Ramos (cell line): ENCODE results near the gene DNAAF6.
"Not testable (repeated sequence)": the region's sequence is repeated elsewhere in the genome, so short reads cannot be mapped to it uniquely, and the experiment has no call there.

Source experiments
- in situ Hi-C: fragments of 300-500 bp; cut with MboI; formaldehyde crosslinking; loops from one replicate; pipeline ENCODE4 v1.14.3; 2022; ENCODE audit warnings: low sequenced_read_pairs; ENCODE audit not compliant: unreplicated experiment

DNAAF6 gene

GRCh38 chrX:107205770-107206696, at the start of gene DNAAF6, which contains the start of gene NUP62CL:
TSS of gene DNAAF6 (plus strand) at chrX:107206611. CDS start at chrX:107212876, 6,265 bp downstream.
TSS of gene NUP62CL (minus strand) at chrX:107206433. CDS start at chrX:107175146, 31,287 bp downstream.
- in situ Hi-C loops, result no loop called here

GRCh38 chrX:107157618-107158017, 48.8 kb upstream of the DNAAF6 start:
- in situ Hi-C loops, result not testable (repeated sequence)

GRCh38 chrX:107167163-107167921, 39.1 kb upstream of the DNAAF6 start:
- in situ Hi-C loops, result no loop called here

- in situ Hi-C loops, result no loop called here
These were observed 38.2 kb upstream of the DNAAF6 start for GRCh38 chrX:107168257-107168656.

- in situ Hi-C loops, result no loop called here
These were observed 37.7 kb upstream of the DNAAF6 start for GRCh38 chrX:107168712-107169111.

- in situ Hi-C loops, result no loop called here
These were observed 34.9 kb upstream of the DNAAF6 start for GRCh38 chrX:107171369-107172102.

GRCh38 chrX:107197319-107197718, 9.1 kb upstream of the DNAAF6 start:
- in situ Hi-C loops, result no loop called here

- in situ Hi-C loops, result not testable (repeated sequence)
These were observed 8.3 kb upstream of the DNAAF6 start for GRCh38 chrX:107198074-107198473.

- in situ Hi-C loops, result no loop called here
These were observed 6.9 kb upstream of the DNAAF6 start for GRCh38 chrX:107199491-107199890.

GRCh38 chrX:107204068-107204605, 2.3 kb upstream of the DNAAF6 start:
- in situ Hi-C loops, result no loop called here

GRCh38 chrX:107206697-107207065, 270 bp downstream of the DNAAF6 start:
- in situ Hi-C loops, result no loop called here

- in situ Hi-C loops, result no loop called here
These were observed 678 bp downstream of the DNAAF6 start for GRCh38 chrX:107207089-107207488.

- in situ Hi-C loops, result no loop called here
These were observed 1.5 kb downstream of the DNAAF6 start for GRCh38 chrX:107207943-107208342.

- in situ Hi-C loops, result no loop called here
These were observed 7.1 kb downstream of the DNAAF6 start for GRCh38 chrX:107213477-107213876.

- in situ Hi-C loops, result no loop called here
These were observed 20.3 kb downstream of the DNAAF6 start for GRCh38 chrX:107226757-107227156.

- in situ Hi-C loops, result no loop called here
These were observed 21.5 kb downstream of the DNAAF6 start for GRCh38 chrX:107227780-107228485.

GRCh38 chrX:107228486-107228819, 22.0 kb downstream of the DNAAF6 start:
- in situ Hi-C loops, result no loop called here

GRCh38 chrX:107272431-107272921, 66.1 kb downstream of the DNAAF6 start:
- in situ Hi-C loops, result no loop called here

GRCh38 chrX:107273795-107274194, 67.4 kb downstream of the DNAAF6 start:
- in situ Hi-C loops, result no loop called here

GRCh38 chrX:107288676-107289075, 82.3 kb downstream of the DNAAF6 start:
- in situ Hi-C loops, result no loop called here
